Measurements from ENCODE around the gene RAC3.

GRCh38 chr17:82034371-82035011 is 3.0 kb downstream of the RAC3 start:
- TF ChIP-seq, protein P1, sequence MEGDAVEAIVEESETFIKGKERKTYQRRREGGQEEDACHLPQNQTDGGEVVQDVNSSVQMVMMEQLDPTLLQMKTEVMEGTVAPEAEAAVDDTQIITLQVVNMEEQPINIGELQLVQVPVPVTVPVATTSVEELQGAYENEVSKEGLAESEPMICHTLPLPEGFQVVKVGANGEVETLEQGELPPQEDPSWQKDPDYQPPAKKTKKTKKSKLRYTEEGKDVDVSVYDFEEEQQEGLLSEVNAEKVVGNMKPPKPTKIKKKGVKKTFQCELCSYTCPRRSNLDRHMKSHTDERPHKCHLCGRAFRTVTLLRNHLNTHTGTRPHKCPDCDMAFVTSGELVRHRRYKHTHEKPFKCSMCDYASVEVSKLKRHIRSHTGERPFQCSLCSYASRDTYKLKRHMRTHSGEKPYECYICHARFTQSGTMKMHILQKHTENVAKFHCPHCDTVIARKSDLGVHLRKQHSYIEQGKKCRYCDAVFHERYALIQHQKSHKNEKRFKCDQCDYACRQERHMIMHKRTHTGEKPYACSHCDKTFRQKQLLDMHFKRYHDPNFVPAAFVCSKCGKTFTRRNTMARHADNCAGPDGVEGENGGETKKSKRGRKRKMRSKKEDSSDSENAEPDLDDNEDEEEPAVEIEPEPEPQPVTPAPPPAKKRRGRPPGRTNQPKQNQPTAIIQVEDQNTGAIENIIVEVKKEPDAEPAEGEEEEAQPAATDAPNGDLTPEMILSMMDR (IDR thresholded peaks at IDR 0.05), result no peak
- TF ChIP-seq POLR2A (IDR thresholded peaks at IDR 0.05; ENCODE audit: low read depth) (no peak), POLR2AphosphoS5 (IDR thresholded peaks at IDR 0.05) (no peak), EP300 (IDR thresholded peaks at IDR 0.05) (no peak)

All from esophagus muscularis mucosa (tissue), 4 donors.